ENCODE measurements around the gene SIRPB1.

DNA sequence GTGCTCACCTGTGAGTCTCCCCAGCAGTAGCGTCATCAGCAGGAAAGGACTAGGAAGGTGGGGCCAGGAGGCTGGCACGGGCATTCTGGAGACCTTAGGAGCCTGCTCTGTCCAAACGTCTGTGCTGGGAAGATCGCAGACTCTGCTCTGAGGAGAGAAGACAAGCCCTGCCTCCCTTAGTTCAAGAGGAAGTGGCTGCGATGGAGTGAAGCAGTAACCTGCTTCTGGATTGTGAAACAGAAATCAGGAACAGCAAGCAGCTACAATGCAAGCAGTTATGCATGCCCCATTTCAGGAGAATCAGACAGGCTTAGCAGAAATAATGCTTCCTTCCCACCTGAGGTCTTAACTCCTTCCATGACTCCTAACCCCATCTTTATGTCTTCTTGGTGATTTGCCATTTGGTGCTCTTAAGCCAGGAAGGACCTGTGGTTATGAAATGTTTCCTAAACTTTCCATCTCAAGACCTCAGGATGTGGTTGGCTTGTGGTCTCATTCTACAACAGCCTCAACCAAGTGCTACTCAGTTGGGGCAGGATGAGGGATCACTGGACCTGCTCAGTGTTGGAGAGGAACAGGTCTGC is at the start of gene SIRPB1:
- TF ChIP-seq, protein P1, sequence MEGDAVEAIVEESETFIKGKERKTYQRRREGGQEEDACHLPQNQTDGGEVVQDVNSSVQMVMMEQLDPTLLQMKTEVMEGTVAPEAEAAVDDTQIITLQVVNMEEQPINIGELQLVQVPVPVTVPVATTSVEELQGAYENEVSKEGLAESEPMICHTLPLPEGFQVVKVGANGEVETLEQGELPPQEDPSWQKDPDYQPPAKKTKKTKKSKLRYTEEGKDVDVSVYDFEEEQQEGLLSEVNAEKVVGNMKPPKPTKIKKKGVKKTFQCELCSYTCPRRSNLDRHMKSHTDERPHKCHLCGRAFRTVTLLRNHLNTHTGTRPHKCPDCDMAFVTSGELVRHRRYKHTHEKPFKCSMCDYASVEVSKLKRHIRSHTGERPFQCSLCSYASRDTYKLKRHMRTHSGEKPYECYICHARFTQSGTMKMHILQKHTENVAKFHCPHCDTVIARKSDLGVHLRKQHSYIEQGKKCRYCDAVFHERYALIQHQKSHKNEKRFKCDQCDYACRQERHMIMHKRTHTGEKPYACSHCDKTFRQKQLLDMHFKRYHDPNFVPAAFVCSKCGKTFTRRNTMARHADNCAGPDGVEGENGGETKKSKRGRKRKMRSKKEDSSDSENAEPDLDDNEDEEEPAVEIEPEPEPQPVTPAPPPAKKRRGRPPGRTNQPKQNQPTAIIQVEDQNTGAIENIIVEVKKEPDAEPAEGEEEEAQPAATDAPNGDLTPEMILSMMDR (conservative IDR thresholded peaks at IDR 0.05), result no peak
- no peak for TF ChIP-seq ZFX (IDR thresholded peaks at IDR 0.05)
